Loucy (cell line): ENCODE measurements around the gene NKX1-1.

ENCODE experiments used
- H2AFZ ChIP-seq: fragments of 200-600 bp; sonication (generic); 2 replicates; pipeline ENCODE4 v1.6.0; 2016; ENCODE audit warnings: antibody characterized with exemption, mild to moderate bottlenecking, low read length, moderate library complexity
- H3F3A ChIP-seq: fragments of 200-600 bp; 2 replicates; pipeline ENCODE4 v1.6.0; 2016; ENCODE audit warnings: antibody characterized with exemption, low read depth, mild to moderate bottlenecking
- H3K27me3 ChIP-seq: fragments of 200-600 bp; sonication (generic); 2 replicates; pipeline ENCODE4 v1.6.1; 2014; ENCODE audit warnings: low read length, mild to moderate bottlenecking; ENCODE audit not compliant: insufficient read depth, poor library complexity, severe bottlenecking
- H3K36me3 ChIP-seq: fragments of 200-600 bp; sonication (generic); 2 replicates; pipeline ENCODE4 v1.6.1; 2016; ENCODE audit warnings: low read length; ENCODE audit not compliant: insufficient read depth
- H3K4me1 ChIP-seq: fragments of 200-600 bp; sonication (generic); 2 replicates; pipeline ENCODE4 v1.5.1; 2014; ENCODE audit warnings: low read length, mild to moderate bottlenecking; ENCODE audit not compliant: insufficient read depth, poor library complexity, severe bottlenecking
- H3K4me2 ChIP-seq: fragments of 200-600 bp; sonication (generic); 2 replicates; pipeline ENCODE4 v1.6.0; 2014; ENCODE audit warnings: antibody characterized with exemption, low read length, low read depth, mild to moderate bottlenecking; ENCODE audit not compliant: poor library complexity, severe bottlenecking
- H3K4me3 ChIP-seq: fragments of 200-600 bp; sonication (generic); 2 replicates; pipeline ENCODE4 v1.5.1; 2014; ENCODE audit warnings: low read length, mild to moderate bottlenecking, mixed read lengths; ENCODE audit not compliant: poor library complexity, severe bottlenecking
- H3K79me2 ChIP-seq: fragments of 200-600 bp; sonication (generic); 2 replicates; pipeline ENCODE4 v1.6.1; 2014; ENCODE audit warnings: low read length; ENCODE audit not compliant: insufficient read depth
- H3K9ac ChIP-seq: fragments of 200-600 bp; sonication (generic); 2 replicates; pipeline ENCODE4 v1.6.0; 2014; ENCODE audit warnings: mild to moderate bottlenecking, low read depth, low read length, moderate library complexity; ENCODE audit not compliant: poor library complexity, severe bottlenecking
- H3K9me2 ChIP-seq: fragments of 200-600 bp; sonication (generic); replicated peaks from 2 replicates; pipeline ENCODE4 v1.6.1; 2016; ENCODE audit warnings: low read depth, low read length, mixed read lengths
- H3K9me3 ChIP-seq: fragments of 200-600 bp; sonication (generic); 2 replicates; pipeline ENCODE4 v1.6.1; 2014; ENCODE audit warnings: mild to moderate bottlenecking, antibody characterized with exemption, low read length, low read depth; ENCODE audit not compliant: insufficient read depth
- H4K20me1 ChIP-seq: fragments of 200-600 bp; sonication (generic); 2 replicates; pipeline ENCODE4 v1.6.0; 2014; ENCODE audit warnings: antibody characterized with exemption, low read length, mild to moderate bottlenecking; ENCODE audit not compliant: insufficient read depth, poor library complexity, severe bottlenecking
- CTCF ChIP-seq: fragments of 200-600 bp; sonication (generic); conservative IDR thresholded peaks from 2 replicates; pipeline ENCODE4 v1.5.1; 2014; ENCODE audit warnings: mild to moderate bottlenecking, antibody characterized with exemption, low read length
- EZH2phosphoT487 ChIP-seq: fragments of 200-600 bp; IDR thresholded peaks from 2 replicates; pipeline ENCODE4 v1.6.1; 2018; ENCODE audit warnings: antibody characterized with exemption, mild to moderate bottlenecking, moderate library complexity, borderline replicate concordance

The NKX1-1 gene

GRCh38 chr4:1406981-1407656 is 877 bp upstream of the NKX1-1 start:
- Histone ChIP-seq H3F3A (no peaks in the 10 kb centered on the region), H3K9me3 (peaks cover 4% of the 10 kb centered on the region; the same call in 1 of the 2 replicates), H3K27me3 (no peaks in the 10 kb centered on the region)

DNA sequence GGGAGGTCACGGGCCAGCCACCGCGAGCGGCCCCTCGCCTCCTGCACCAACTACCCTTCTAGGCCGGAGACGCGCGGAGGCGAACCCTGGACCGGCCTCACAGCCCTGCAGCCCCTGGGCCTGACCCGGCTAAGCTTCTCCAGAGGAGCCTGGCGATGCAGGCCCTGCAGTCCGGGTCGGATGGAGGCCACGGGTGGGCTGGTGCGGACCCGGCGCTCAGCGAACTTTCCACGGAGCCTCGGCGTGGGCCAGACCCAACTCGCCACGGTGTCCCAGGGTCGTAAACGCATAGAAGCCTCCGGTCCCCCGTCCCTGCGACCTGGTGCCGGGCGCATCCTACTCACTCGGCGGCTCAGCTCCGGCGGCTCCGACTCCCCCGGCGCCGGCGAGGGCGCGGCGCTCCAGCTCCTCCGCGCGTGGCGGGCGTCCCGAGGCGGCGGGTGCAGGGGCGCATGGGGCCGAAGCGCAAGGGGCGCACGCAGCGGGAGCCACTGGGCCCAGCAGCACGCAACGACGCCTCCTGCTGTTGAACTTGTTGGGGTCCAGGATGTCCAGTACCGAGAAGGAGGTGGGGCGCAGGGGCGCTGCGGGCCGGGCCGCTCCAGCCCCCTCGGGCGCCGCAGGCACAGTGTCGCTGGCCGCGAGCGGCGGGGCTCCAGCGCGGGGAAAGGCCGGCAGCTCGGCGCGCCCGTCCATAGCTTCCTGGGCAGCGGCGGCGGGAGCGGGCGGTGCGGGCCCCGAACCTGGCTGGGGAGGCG is 427 bp downstream of the NKX1-1 start:
- Histone ChIP-seq H3K4me2 (no peak overlapping the region), H3K27me3 (no peaks in the 10 kb centered on the region)
- TF ChIP-seq EZH2phosphoT487 (no peak), CTCF (no peak)

More at GRCh38 chr4:1406981-1407656, 877 bp upstream of the NKX1-1 start:
- Histone ChIP-seq H3K4me3 (no peak overlapping the region), H3K79me2 (no peaks in the 10 kb centered on the region), H4K20me1 (no peaks in the 10 kb centered on the region), H3K9me2 (no peaks in the 10 kb centered on the region), H2AFZ (no peak overlapping the region), H3K4me2 (no peak overlapping the region), H3K36me3 (no peaks in the 10 kb centered on the region), H3K4me1 (no peaks in the 10 kb centered on the region), H3K9ac (no peak overlapping the region)
- no peak for TF ChIP-seq CTCF

DNA sequence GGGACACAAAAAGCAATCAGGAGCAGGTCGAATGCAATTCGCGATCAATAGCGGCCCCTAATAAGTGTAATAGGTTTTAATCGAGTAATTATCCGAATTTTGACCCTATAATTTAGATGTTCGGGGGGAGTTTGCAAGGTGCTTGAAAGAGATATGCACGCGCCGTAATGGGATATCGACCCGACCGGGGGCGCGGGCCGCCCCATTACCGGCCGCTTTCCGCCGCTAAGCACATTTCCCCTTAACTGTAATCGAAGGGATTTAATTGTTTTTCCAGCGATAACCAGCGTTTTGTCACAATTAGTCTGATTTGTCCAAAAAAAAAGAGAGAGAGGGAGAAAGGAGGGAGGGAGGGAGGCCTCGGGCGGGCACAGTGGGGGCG is 997 bp downstream of the NKX1-1 start:
- TF ChIP-seq CTCF (no peak), EZH2phosphoT487 (no peak)
- no peaks in the 10 kb centered on the region for H3K27me3 ChIP-seq

More for the DNA sequence above, 427 bp downstream of the NKX1-1 start:
- H3K9me3 ChIP-seq = peaks cover 4% of the 10 kb centered on the region; the same call in 1 of the 2 replicates
- no peaks in the 10 kb centered on the region for H3F3A ChIP-seq
- H4K20me1 ChIP-seq = no peaks in the 10 kb centered on the region
- H3K36me3 ChIP-seq = no peaks in the 10 kb centered on the region
- no peaks in the 10 kb centered on the region for H3K9me2 ChIP-seq
- no peaks in the 10 kb centered on the region for H3K79me2 ChIP-seq
- no peaks in the 10 kb centered on the region for H3K4me1 ChIP-seq
- H3K9ac ChIP-seq = no peak overlapping the region
- no peak overlapping the region for H2AFZ ChIP-seq
- no peak overlapping the region for H3K4me3 ChIP-seq

More for the DNA sequence above, 997 bp downstream of the NKX1-1 start:
- Histone ChIP-seq H3K9ac (no peak overlapping the region), H3K9me2 (no peaks in the 10 kb centered on the region), H3K4me2 (no peak overlapping the region), H3K9me3 (peaks cover 4% of the 10 kb centered on the region; the same call in 1 of the 2 replicates), H2AFZ (no peak overlapping the region), H4K20me1 (no peaks in the 10 kb centered on the region), H3F3A (no peaks in the 10 kb centered on the region), H3K79me2 (no peaks in the 10 kb centered on the region), H3K4me1 (no peaks in the 10 kb centered on the region), H3K4me3 (no peak overlapping the region), H3K36me3 (no peaks in the 10 kb centered on the region)
